H1 (cell line): ENCODE data around the gene CSNK1D. TPM values are rescaled to one million over a fixed set of nuclear protein-coding genes. Genes with fewer than 3 reads are reported as not detected.

ENCODE experiments used
- CTCF ChIA-PET: fragments of 300-600 bp; sonication (Branson Sonifier 250); formaldehyde crosslinking; loops from one replicate; lab custom pipeline; 2021; ENCODE audit not compliant: partially characterized antibody; lab: Charles Lee
- POLR2A ChIA-PET: fragments of 300-600 bp; sonication (Branson Sonifier 250); formaldehyde crosslinking; loops from one replicate; lab custom pipeline; 2021; ENCODE audit warnings: inconsistent platforms; ENCODE audit not compliant: partially characterized antibody; lab: Charles Lee
- DNase-seq, 2 experiments: peaks; one replicate each; pipeline versions ENCODE4 v3.0.0 to v3.0.0-alpha.2; 2010 to 2022; ENCODE audit warnings: low spot score in 2 of 2, low read depth in 1 of 2, mixed read lengths in 1 of 2
- FAIRE-seq: peaks from 2 replicates; lab custom pipeline; 2011; peaks lifted over from hg19 to GRCh38; lab: Jason Lieb, UNC
- H2AFZ ChIP-seq: 2 replicates; pipeline ENCODE4 v1.8.1; 2012; ENCODE audit warnings: low read length, inconsistent platforms
- H2AK5ac ChIP-seq: 2 replicates; pipeline ENCODE4 v1.6.1; 2013; ENCODE audit warnings: low read depth, low read length
- H2BK120ac ChIP-seq: replicated peaks from 2 replicates; pipeline ENCODE3; 2013; ENCODE audit warnings: low read depth, low read length, inconsistent platforms
- H2BK12ac ChIP-seq: 2 replicates; pipeline ENCODE4 v1.6.1; 2013; ENCODE audit warnings: low read depth, low read length
- H2BK15ac ChIP-seq: 2 replicates; pipeline ENCODE4 v1.6.1; 2013; ENCODE audit warnings: low read length
- H2BK20ac ChIP-seq: 2 replicates; pipeline ENCODE4 v1.6.1; 2013; ENCODE audit warnings: low read length
- H2BK5ac ChIP-seq: 2 replicates; pipeline ENCODE4 v1.6.1; 2013; ENCODE audit warnings: low read depth, low read length
- H3K14ac ChIP-seq: 2 replicates; pipeline ENCODE4 v1.6.1; 2013; ENCODE audit warnings: inconsistent platforms; ENCODE audit not compliant: insufficient read length
- H3K18ac ChIP-seq: 2 replicates; pipeline ENCODE4 v1.6.1; 2013; ENCODE audit warnings: low read length; ENCODE audit errors: extremely low read depth
- H3K23ac ChIP-seq: 2 replicates; pipeline ENCODE4 v1.6.1; 2013; ENCODE audit warnings: inconsistent platforms; ENCODE audit not compliant: insufficient read length
- H3K23me2 ChIP-seq: 2 replicates; pipeline ENCODE4 v1.6.1; 2013; ENCODE audit warnings: low read depth, low read length
- H3K27ac ChIP-seq: 2 replicates; pipeline ENCODE4 v1.6.1; 2011; ENCODE audit warnings: low read depth, low read length, inconsistent platforms
- H3K27me3 ChIP-seq, 4 experiments: replicated peaks in 1 of 4; 1 replicate in 1 of 4; 2 replicates in 3 of 4; pipeline versions ENCODE4 v1.6.1 to v1.8.1; 2011 to 2013; ENCODE audit warnings: low read length in 3 of 4, mild to moderate bottlenecking in 3 of 4, inconsistent platforms in 2 of 4, mixed read lengths in 2 of 4, moderate library complexity in 1 of 4; ENCODE audit not compliant: control insufficient read depth in 3 of 4, insufficient read depth in 3 of 4; ENCODE audit errors: extremely low read depth in 1 of 4
- H3K36me3 ChIP-seq, 4 experiments: 2 replicates each; pipeline versions ENCODE4 v1.6.1 to v1.8.1; 2011 to 2013; ENCODE audit warnings: mild to moderate bottlenecking in 4 of 4, low read length in 3 of 4, moderate library complexity in 2 of 4, control low read depth in 1 of 4, inconsistent platforms in 1 of 4; ENCODE audit not compliant: insufficient read depth in 4 of 4, control insufficient read depth in 2 of 4
- H3K4ac ChIP-seq: replicated peaks from 2 replicates; pipeline ENCODE3; 2013; ENCODE audit warnings: low read length, low read depth, mixed read lengths, inconsistent platforms; ENCODE audit not compliant: insufficient read length
- H3K4me1 ChIP-seq, 4 experiments: replicated peaks in 1 of 4; 1 replicate in 1 of 4; 2 replicates in 3 of 4; pipeline versions ENCODE4 v1.6.1 to v1.8.1; 2011 to 2013; ENCODE audit warnings: low read length in 3 of 4, inconsistent platforms in 2 of 4, mixed read lengths in 1 of 4; ENCODE audit not compliant: insufficient read depth in 4 of 4, control insufficient read depth in 3 of 4
- H3K4me2 ChIP-seq, 2 experiments: 2 replicates each; pipeline versions ENCODE4 v1.6.1 to v1.8.1; 2011 to 2013; ENCODE audit warnings: low read depth in 2 of 2, low read length in 2 of 2, control low read depth in 1 of 2, inconsistent platforms in 1 of 2, mild to moderate bottlenecking in 1 of 2; ENCODE audit not compliant: insufficient read depth in 1 of 2
- H3K4me3 ChIP-seq, 4 experiments: fragments of 200-600, 300-600 bp in 1 of 4; sonication (generic), shearing (Covaris generic), sonication (Bioruptor Twin) in 1 of 4; 2 replicates each; pipeline versions ENCODE4 v1.5.1 to v1.8.1; 2011 to 2016; ENCODE audit warnings: low read length in 4 of 4, low read depth in 3 of 4, control low read depth in 2 of 4, inconsistent platforms in 2 of 4, mild to moderate bottlenecking in 2 of 4, mixed read lengths in 1 of 4, moderate library complexity in 1 of 4; ENCODE audit not compliant: insufficient read depth in 2 of 4; ENCODE audit errors: extremely low read depth in 1 of 4
- H3K56ac ChIP-seq: replicated peaks from 2 replicates; pipeline ENCODE3; 2013; ENCODE audit warnings: low read depth, mild to moderate bottlenecking, mixed read lengths, low read length, inconsistent platforms; ENCODE audit not compliant: insufficient read length
- H3K79me1 ChIP-seq: 2 replicates; pipeline ENCODE4 v1.6.1; 2013; ENCODE audit warnings: low read depth, low read length, control low read depth
- H3K79me2 ChIP-seq, 2 experiments: 2 replicates each; pipeline versions ENCODE4 v1.6.1 to v1.8.1; 2012 to 2013; ENCODE audit warnings: low read length in 2 of 2, mild to moderate bottlenecking in 2 of 2, inconsistent platforms in 1 of 2; ENCODE audit not compliant: insufficient read depth in 2 of 2, control insufficient read depth in 1 of 2
- H3K9ac ChIP-seq, 4 experiments: replicated peaks in 1 of 4; 1 replicate in 1 of 4; 2 replicates in 3 of 4; pipeline versions ENCODE4 v1.6.1 to v1.8.1; 2011 to 2013; ENCODE audit warnings: low read depth in 3 of 4, low read length in 3 of 4, control low read depth in 2 of 4, mild to moderate bottlenecking in 2 of 4, moderate library complexity in 2 of 4, inconsistent platforms in 1 of 4; ENCODE audit errors: extremely low read depth in 1 of 4
- H3K9me3 ChIP-seq, 2 experiments: 2 replicates each; pipeline versions ENCODE4 v1.6.1 to v1.8.1; 2012 to 2013; ENCODE audit warnings: mild to moderate bottlenecking in 2 of 2, moderate library complexity in 2 of 2, control low read depth in 1 of 2, inconsistent platforms in 1 of 2, low read depth in 1 of 2, low read length in 1 of 2, mixed read lengths in 1 of 2; ENCODE audit not compliant: insufficient read depth in 2 of 2
- H4K20me1 ChIP-seq, 2 experiments: replicated peaks in 1 of 2; 2 replicates each; pipeline versions ENCODE3 to v1.8.1; 2011 to 2013; ENCODE audit warnings: inconsistent platforms in 2 of 2, low read length in 2 of 2, mild to moderate bottlenecking in 1 of 2; ENCODE audit not compliant: insufficient read depth in 2 of 2, control insufficient read depth in 1 of 2
- H4K5ac ChIP-seq: 2 replicates; pipeline ENCODE4 v1.6.1; 2013; ENCODE audit warnings: low read length, low read depth, mixed read lengths, inconsistent platforms; ENCODE audit not compliant: insufficient read length
- H4K8ac ChIP-seq: 2 replicates; pipeline ENCODE4 v1.8.0; 2013; ENCODE audit warnings: mild to moderate bottlenecking, moderate library complexity, low read length, inconsistent platforms; ENCODE audit not compliant: insufficient read depth; ENCODE audit errors: extremely low read depth
- H4K91ac ChIP-seq: replicated peaks from 2 replicates; pipeline ENCODE3; 2013; ENCODE audit warnings: low read length, mixed read lengths, inconsistent platforms; ENCODE audit not compliant: insufficient read length
- BRCA1 ChIP-seq: IDR thresholded peaks from 2 replicates; pipeline ENCODE4 v1.6.1; 2012; ENCODE audit warnings: low read depth, low read length, improper control_type of control experiment
- SP1 ChIP-seq: IDR thresholded peaks from 2 replicates; pipeline ENCODE4 v1.6.1; 2011; ENCODE audit warnings: low read depth, low read length
- WGBS, 2 experiments: shearing (Covaris generic) in 1 of 2; methylation state at CpG; one replicate each; pipeline versions ENCODE4 v1.1.6 to v1.1.7; 2013 to 2015; ENCODE audit warnings: low lambda C conversion rate in 2 of 2, mixed read lengths in 2 of 2, inconsistent platforms in 1 of 2, low coverage in 1 of 2, missing lambda C conversion rate in 1 of 2; ENCODE audit not compliant: insufficient replicate concordance in 2 of 2, insufficient coverage in 1 of 2, insufficient read length in 1 of 2; ENCODE audit errors: extremely low coverage in 1 of 2, missing lambda C conversion rate in 1 of 2; 5-methylcytosine and 5-hydroxymethylcytosine counted together
- polyA plus RNA-seq, 7 experiments: library from polyadenylated mRNA; depleted of rRNA in 3 of 7; stranded (reverse) in 5 of 7; unstranded in 2 of 7; fragments of >200 nt in 5 of 7; fragments of 200-250 nt in 2 of 7; gene quantifications; 1 replicate in 5 of 7; 2 replicates in 1 of 7; 4 replicates in 1 of 7; pipeline versions ENCODE4 v1.2.1 to v1.2.3, GENCODE V29; 2011 to 2013; ENCODE audit warnings: missing spikeins in 2 of 7, mixed read lengths in 2 of 7
- total RNA-seq: library from RNA; stranded (reverse); fragmentation: NEBNext Ultra II Directional; extraction: Animal tissue kit (Norgen Biotek cat#: 25700); gene quantifications from 2 replicates; pipeline ENCODE4 v1.2.1, GENCODE V29; 2021
- TF ChIP-seq, protein P1 (sequence below): IDR thresholded peaks from 2 replicates; pipeline ENCODE4 v1.6.1; 2012; ENCODE audit warnings: inconsistent platforms

Gene CSNK1D
- total and polyA plus RNA-seq, 2 of the 8 experiments (the other 6 are each of a cell fraction or from before 2014, with no cell fraction given): 73.5 to 103 TPM

DNA sequence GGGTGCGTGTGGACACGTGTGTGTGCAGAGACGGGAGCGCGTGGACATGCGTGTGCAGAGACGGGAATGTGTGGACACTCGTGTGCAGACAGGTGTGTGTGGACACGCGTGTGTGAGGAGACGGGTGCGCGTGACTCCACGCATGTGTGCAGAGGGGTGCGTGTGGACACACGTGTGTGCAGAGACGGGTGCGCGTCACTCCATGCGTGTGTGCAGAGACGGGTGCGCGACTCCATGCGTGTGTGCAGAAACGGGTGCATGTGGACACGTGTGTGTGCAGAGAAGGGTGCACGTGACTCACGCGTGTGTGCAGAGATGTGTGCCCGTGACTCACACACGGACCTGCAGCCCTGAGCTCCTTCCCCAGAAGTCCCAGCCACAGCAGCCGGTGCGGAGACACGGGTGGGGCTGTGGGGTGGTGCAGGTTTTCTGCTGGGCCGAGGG is 46.1 kb upstream of the CSNK1D start:
- no peak overlapping the region for H2AFZ ChIP-seq
- no peak overlapping the region for H3K27ac ChIP-seq
- H2BK120ac ChIP-seq: no peak overlapping the region
- no peak for TF ChIP-seq BRCA1
- TF ChIP-seq, protein P1, sequence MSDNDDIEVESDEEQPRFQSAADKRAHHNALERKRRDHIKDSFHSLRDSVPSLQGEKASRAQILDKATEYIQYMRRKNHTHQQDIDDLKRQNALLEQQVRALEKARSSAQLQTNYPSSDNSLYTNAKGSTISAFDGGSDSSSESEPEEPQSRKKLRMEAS: no peak
- TF ChIP-seq SP1: no peak
- H4K20me1 ChIP-seq: peaks cover 0 to 11% of the 10 kb centered on the region in 2 experiments
- H3K4ac ChIP-seq: peak overlapping the region; percentile 27
- no peaks in the 10 kb centered on the region; a peak in 2 of 7 replicates for H3K27me3 ChIP-seq
- FAIRE-seq (no peak), DNase-seq (no peak)
- peaks cover 0 to 14% of the 10 kb centered on the region in 2 experiments; a peak in 1 of 4 replicates for H3K9me3 ChIP-seq
- no peaks in the 10 kb centered on the region for H3K36me3 ChIP-seq
- H3K18ac ChIP-seq: no peak overlapping the region
- no peak overlapping the region; the same call in 1 of the 2 replicates for H2BK12ac ChIP-seq
- no peaks in the 10 kb centered on the region for H3K79me1 ChIP-seq
- H2BK5ac ChIP-seq: no peak overlapping the region
- no peak overlapping the region for H3K4me2 ChIP-seq
- WGBS, 2 experiments: 96% methylated on average over 30 of the region's 35 CpGs; no CpG with 5 or more reads in 1 of the 2 experiments
- no peak overlapping the region for H4K8ac ChIP-seq
- H3K23ac ChIP-seq: no peak overlapping the region
- no peak overlapping the region for H3K4me3 ChIP-seq
- H3K79me2 ChIP-seq: no peaks in the 10 kb centered on the region
- H3K4me1 ChIP-seq: peaks cover 0 to 5% (median 4%) of the 10 kb centered on the region in 4 experiments; a peak in 6 of 7 replicates
- peaks cover 5% of the 10 kb centered on the region; the same call in 1 of the 2 replicates for H3K23me2 ChIP-seq
- H2BK20ac ChIP-seq: no peak overlapping the region
- H4K91ac ChIP-seq: peak overlapping the region; percentile 0
- H4K5ac ChIP-seq: no peak overlapping the region
- ChIA-PET CTCF (interaction anchor here (4.7 kb wide), 1 partner anchor 18 kb away, joined by 32 read pairs; no protein-coding TSS in a partner anchor), POLR2A (interaction anchor here (1.0 kb wide), 1 partner anchor 13 kb away, joined by 3 read pairs; no protein-coding TSS in a partner anchor)
- no peak overlapping the region for H2BK15ac ChIP-seq
- no peak overlapping the region for H3K56ac ChIP-seq
- no peak overlapping the region for H3K14ac ChIP-seq
- H3K9ac ChIP-seq: no peak overlapping the region
- H2AK5ac ChIP-seq: no peak overlapping the region
